Smooth muscle cell (in vitro differentiated cells): ENCODE results near the gene RMND5B. TPM values are rescaled to one million over a fixed set of nuclear protein-coding genes. Genes with fewer than 3 reads are reported as not detected.

Source experiments
- DNase-seq: peaks from one replicate; lab custom pipeline; 2025; ENCODE audit not compliant: unreplicated experiment; lab: John Stamatoyannopoulos, UW
- H2AFZ ChIP-seq: fragments of 200-600 bp; sonication (generic); 2 replicates; pipeline ENCODE4 v1.6.0; 2016; ENCODE audit warnings: antibody characterized with exemption, low read depth, mild to moderate bottlenecking
- H3F3A ChIP-seq: fragments of 200-600 bp; sonication (generic); 2 replicates; pipeline ENCODE4 v1.6.0; 2017; ENCODE audit warnings: antibody characterized with exemption, low read depth
- H3K27ac ChIP-seq: fragments of 200-600 bp; sonication (generic); 2 replicates; pipeline ENCODE4 v1.5.1; 2016; ENCODE audit warnings: low read depth, mild to moderate bottlenecking
- H3K27me3 ChIP-seq: fragments of 200-600 bp; sonication (generic); 2 replicates; pipeline ENCODE4 v1.6.1; 2016; ENCODE audit warnings: low read depth, mild to moderate bottlenecking
- H3K36me3 ChIP-seq: fragments of 200-600 bp; sonication (generic); 2 replicates; pipeline ENCODE4 v1.5.1; 2016; ENCODE audit warnings: low read depth
- H3K4me1 ChIP-seq: fragments of 200-600 bp; sonication (generic); 2 replicates; pipeline ENCODE4 v1.5.1; 2016; ENCODE audit warnings: low read depth
- H3K4me2 ChIP-seq: fragments of 200-600 bp; sonication (generic); 2 replicates; pipeline ENCODE4 v1.6.0; 2016; ENCODE audit warnings: mild to moderate bottlenecking
- H3K4me3 ChIP-seq: fragments of 200-600 bp; sonication (generic); 2 replicates; pipeline ENCODE4 v1.5.1; 2016; ENCODE audit warnings: mild to moderate bottlenecking
- H3K79me2 ChIP-seq: fragments of 200-600 bp; sonication (generic); 2 replicates; pipeline ENCODE4 v1.6.0; 2016; ENCODE audit warnings: low read depth, mild to moderate bottlenecking
- H3K9ac ChIP-seq: fragments of 200-600 bp; sonication (generic); 2 replicates; pipeline ENCODE4 v1.6.0; 2016; ENCODE audit warnings: low read depth
- H3K9me3 ChIP-seq: fragments of 200-600 bp; sonication (generic); replicated peaks from 2 replicates; pipeline ENCODE4 v1.5.1; 2016; ENCODE audit warnings: low read depth
- H4K20me1 ChIP-seq: fragments of 200-600 bp; sonication (generic); 2 replicates; pipeline ENCODE4 v1.6.0; 2016; ENCODE audit warnings: low read depth
- WGBS: methylation state at CpG from one replicate; pipeline ENCODE4 v1.1.7; 2016; ENCODE audit warnings: low lambda C conversion rate; 5-methylcytosine and 5-hydroxymethylcytosine counted together
- polyA plus RNA-seq: library from polyadenylated mRNA; unstranded; fragments of >200 nt; fragmentation: Nextera tagmentation; extraction: Ambion mirVana; gene quantifications from 2 replicates; pipeline ENCODE4 v1.2.1, GENCODE V29; 2016
- total RNA-seq: library from RNA; depleted of rRNA; stranded (reverse); fragments of >200 nt; gene quantifications from 2 replicates; pipeline ENCODE4 v1.2.3, GENCODE V29; 2014
- TF ChIP-seq, protein P1 (sequence below): fragments of 200-600 bp; sonication (generic); IDR thresholded peaks from 2 replicates; pipeline ENCODE4 v1.5.1; 2017; ENCODE audit warnings: borderline replicate concordance, mild to moderate bottlenecking, antibody characterized with exemption; ENCODE audit not compliant: insufficient read depth, poor library complexity, severe bottlenecking

Gene RMND5B
- total and polyA plus RNA-seq, 2 experiments from 2014 or later: 18.2 to 20.8 TPM

DNA sequence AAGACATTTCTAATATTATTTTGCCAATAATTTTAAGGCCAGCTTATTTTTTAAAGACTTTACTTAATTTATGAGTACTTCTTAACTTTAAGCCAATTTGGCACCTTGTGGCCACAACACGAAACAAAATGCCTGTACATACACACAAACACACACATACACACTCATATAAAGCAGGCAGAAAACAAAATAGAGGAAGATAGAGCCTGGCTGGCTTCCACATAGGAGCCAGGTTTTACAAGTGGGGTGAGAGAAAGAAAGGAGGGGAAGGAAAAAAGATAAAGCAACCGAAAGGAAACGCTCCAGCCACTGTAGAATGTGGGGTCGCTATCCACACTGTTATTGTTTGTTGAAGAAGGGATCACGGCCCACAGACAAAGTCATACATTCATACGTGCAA is 46.0 kb downstream of the RMND5B start:
- WGBS: 89% methylated on average over 6 of the region's 6 CpGs
- H3K4me3 ChIP-seq: no peak overlapping the region
- no peaks in the 10 kb centered on the region for H3K79me2 ChIP-seq
- no peaks in the 10 kb centered on the region for H3K9me3 ChIP-seq
- no peaks in the 10 kb centered on the region for H3F3A ChIP-seq
- H3K4me2 ChIP-seq: no peak overlapping the region
- H3K27me3 ChIP-seq: no peaks in the 10 kb centered on the region
- H3K4me1 ChIP-seq: no peaks in the 10 kb centered on the region
- H3K9ac ChIP-seq: no peak overlapping the region
- H4K20me1 ChIP-seq: no peaks in the 10 kb centered on the region
- H2AFZ ChIP-seq: no peak overlapping the region
- TF ChIP-seq, protein P1, sequence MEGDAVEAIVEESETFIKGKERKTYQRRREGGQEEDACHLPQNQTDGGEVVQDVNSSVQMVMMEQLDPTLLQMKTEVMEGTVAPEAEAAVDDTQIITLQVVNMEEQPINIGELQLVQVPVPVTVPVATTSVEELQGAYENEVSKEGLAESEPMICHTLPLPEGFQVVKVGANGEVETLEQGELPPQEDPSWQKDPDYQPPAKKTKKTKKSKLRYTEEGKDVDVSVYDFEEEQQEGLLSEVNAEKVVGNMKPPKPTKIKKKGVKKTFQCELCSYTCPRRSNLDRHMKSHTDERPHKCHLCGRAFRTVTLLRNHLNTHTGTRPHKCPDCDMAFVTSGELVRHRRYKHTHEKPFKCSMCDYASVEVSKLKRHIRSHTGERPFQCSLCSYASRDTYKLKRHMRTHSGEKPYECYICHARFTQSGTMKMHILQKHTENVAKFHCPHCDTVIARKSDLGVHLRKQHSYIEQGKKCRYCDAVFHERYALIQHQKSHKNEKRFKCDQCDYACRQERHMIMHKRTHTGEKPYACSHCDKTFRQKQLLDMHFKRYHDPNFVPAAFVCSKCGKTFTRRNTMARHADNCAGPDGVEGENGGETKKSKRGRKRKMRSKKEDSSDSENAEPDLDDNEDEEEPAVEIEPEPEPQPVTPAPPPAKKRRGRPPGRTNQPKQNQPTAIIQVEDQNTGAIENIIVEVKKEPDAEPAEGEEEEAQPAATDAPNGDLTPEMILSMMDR: no peak
- no peak overlapping the region for H3K27ac ChIP-seq
- H3K36me3 ChIP-seq: no peaks in the 10 kb centered on the region
- no peak for DNase-seq

DNA sequence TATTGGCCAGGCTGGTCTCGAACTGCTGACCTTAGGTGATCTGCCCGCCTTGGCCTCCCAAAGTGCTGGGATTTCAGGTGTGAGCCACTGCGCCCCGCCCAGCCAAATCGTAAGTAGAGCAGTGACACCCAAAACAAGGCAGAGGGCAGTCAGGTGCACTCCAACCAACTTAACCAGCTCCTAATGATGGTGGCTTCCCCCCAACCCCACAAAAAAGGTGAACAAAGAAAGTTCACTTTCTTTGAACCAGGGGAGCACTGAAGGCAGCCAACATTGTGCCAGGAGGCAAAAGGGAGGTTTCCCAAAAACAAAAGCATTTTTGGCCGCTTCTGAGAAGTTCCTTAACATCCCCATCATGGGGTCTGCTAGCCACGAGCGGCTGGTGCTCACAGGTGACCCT is 46.8 kb downstream of the RMND5B start:
- DNase-seq: no peak
- TF ChIP-seq, protein P1: no peak
- Histone ChIP-seq H3K36me3 (no peaks in the 10 kb centered on the region), H4K20me1 (no peaks in the 10 kb centered on the region), H3K79me2 (no peaks in the 10 kb centered on the region), H3K27ac (no peak overlapping the region), H2AFZ (no peak overlapping the region), H3K9ac (no peak overlapping the region), H3K4me3 (no peak overlapping the region), H3K27me3 (no peaks in the 10 kb centered on the region), H3F3A (no peaks in the 10 kb centered on the region), H3K4me2 (no peak overlapping the region), H3K9me3 (no peaks in the 10 kb centered on the region), H3K4me1 (no peaks in the 10 kb centered on the region)
- 83% methylated on average over 8 of the region's 8 CpGs for WGBS

DNA sequence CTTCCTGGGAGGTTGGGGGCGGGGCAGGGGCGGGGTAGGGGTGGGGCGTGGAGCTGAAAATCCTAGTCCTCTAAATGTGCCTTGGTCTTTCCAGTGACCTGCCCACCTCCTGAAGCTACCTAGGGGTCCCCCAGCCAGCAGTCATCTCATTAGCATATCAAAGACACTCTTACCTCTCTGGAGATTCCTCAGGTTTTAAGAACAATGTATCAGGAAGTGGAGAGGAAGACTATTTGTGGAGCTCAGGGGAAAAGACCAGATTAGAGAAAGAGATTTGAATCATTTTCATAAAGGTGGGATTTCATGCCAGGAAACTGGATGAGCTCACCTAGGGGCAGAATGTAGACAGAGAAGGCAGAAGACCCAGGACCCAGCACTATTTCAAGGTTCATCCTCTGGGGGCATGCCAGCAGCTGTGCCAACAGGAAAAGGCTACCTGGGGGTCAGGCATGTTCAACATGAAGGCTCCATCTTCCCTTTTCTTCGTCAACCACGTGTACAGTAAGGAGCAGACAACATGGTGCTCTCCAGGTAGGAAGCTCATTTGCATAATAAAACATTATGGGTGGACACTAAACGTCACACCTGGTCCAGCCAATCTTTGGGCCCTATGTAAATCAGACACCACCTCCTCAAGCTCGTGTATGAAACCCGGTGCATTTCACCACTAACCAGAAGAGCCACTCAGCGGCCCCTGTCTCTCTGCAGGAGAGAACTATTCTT is 49.5 kb downstream of the RMND5B start:
- no peaks in the 10 kb centered on the region for H3K9me3 ChIP-seq
- H3K4me1 ChIP-seq: no peaks in the 10 kb centered on the region
- H3K27ac ChIP-seq: no peak overlapping the region
- H3K4me2 ChIP-seq: no peak overlapping the region
- H3K79me2 ChIP-seq: no peaks in the 10 kb centered on the region
- 18% methylated on average over 9 of the region's 9 CpGs for WGBS
- no peak overlapping the region for H2AFZ ChIP-seq
- no peaks in the 10 kb centered on the region for H3F3A ChIP-seq
- H3K4me3 ChIP-seq: no peak overlapping the region
- H4K20me1 ChIP-seq: no peaks in the 10 kb centered on the region
- TF ChIP-seq, protein P1: no peak
- H3K9ac ChIP-seq: no peak overlapping the region
- no peaks in the 10 kb centered on the region for H3K27me3 ChIP-seq
- no peak for DNase-seq
- no peaks in the 10 kb centered on the region for H3K36me3 ChIP-seq
